K562 (cell line): Measurements from ENCODE around the gene PDGFD. TPM values are rescaled to one million over a fixed set of nuclear protein-coding genes. Genes with fewer than 3 reads are reported as not detected.

Source experiments
- CHD1 ChIP-seq: fragments of 200-600 bp; sonication (generic); IDR thresholded peaks from one replicate; pipeline ENCODE4 v1.6.1; 2012; ENCODE audit warnings: mild to moderate bottlenecking, moderate library complexity, low read length, inconsistent platforms
- CLOCK ChIP-seq: fragments of 250-450 bp; sonication (Bioruptor Pico); IDR thresholded peaks from 2 replicates; pipeline ENCODE4 v1.4.0; 2020; ENCODE audit warnings: mild to moderate bottlenecking, moderate library complexity, borderline replicate concordance
- CUX1 ChIP-seq: fragments of 200-800 bp; sonication (Bioruptor generic); IDR thresholded peaks from 2 replicates; pipeline ENCODE4 v1.6.1; 2016; ENCODE audit warnings: missing genetic modification characterization, missing compliant biosample characterization
- ILK ChIP-seq: fragments of 450-650 bp; IDR thresholded peaks from 2 replicates; pipeline ENCODE4 v1.6.1; 2016; ENCODE audit warnings: missing genetic modification characterization, low read depth, mild to moderate bottlenecking, missing compliant biosample characterization, moderate library complexity, borderline replicate concordance
- LCOR ChIP-seq: sonication (generic); formaldehyde crosslinking; IDR thresholded peaks from 2 replicates; pipeline ENCODE4 v1.8.0; 2022; ENCODE audit warnings: mild to moderate bottlenecking, missing genetic modification reagents
- RFX7 ChIP-seq: fragments of 250-450 bp; sonication (Bioruptor Pico); IDR thresholded peaks from 2 replicates; pipeline ENCODE4 v1.5.1; 2021; ENCODE audit warnings: mild to moderate bottlenecking
- TEAD2 ChIP-seq: fragments of 450-650 bp; IDR thresholded peaks from 2 replicates; pipeline ENCODE4 v1.6.1; 2016; ENCODE audit warnings: missing genetic modification characterization, control low read depth, missing compliant biosample characterization
- TRIM24 ChIP-seq, 2 experiments: fragments of 450-650 bp; IDR thresholded peaks; 2 replicates each; pipeline ENCODE4 v1.6.1; 2016
- WHSC1 ChIP-seq: IDR thresholded peaks from one replicate; pipeline ENCODE4 v1.6.1; 2012; ENCODE audit warnings: low read length, control low read depth, inconsistent platforms
- ZNF512 ChIP-seq: IDR thresholded peaks from 2 replicates; pipeline ENCODE4 v1.6.1; 2016; ENCODE audit warnings: missing genetic modification characterization, missing compliant biosample characterization
- polyA plus RNA-seq, 8 experiments: library from polyadenylated mRNA; depleted of rRNA in 4 of 8; stranded (reverse) in 5 of 8; unstranded in 3 of 8; fragments of >200 nt; fragmentation: Nextera tagmentation in 2 of 8; fragmentation: Illumina TruSeq in 1 of 8; extraction: Ambion mirVana in 2 of 8; extraction: Trizol in 1 of 8; gene quantifications; 2 replicates each; pipeline versions ENCODE4 v1.2.1 to v1.2.3, GENCODE V29; 2011 to 2014; ENCODE audit warnings: inconsistent platforms in 1 of 8, missing spikeins in 1 of 8
- total RNA-seq, 7 experiments: library from RNA; depleted of rRNA in 6 of 7; stranded (reverse); fragments of >200 nt in 6 of 7; fragmentation: Illumina TruSeq in 2 of 7; extraction: Trizol in 2 of 7; gene quantifications; 2 replicates each; pipeline versions ENCODE4 v1.2.1 to v1.2.3, GENCODE V29; 2011 to 2021; ENCODE audit warnings: low replicate concordance in 1 of 7
- TF ChIP-seq, protein P1 (sequence below): IDR thresholded peaks from 3 replicates; pipeline ENCODE4 v1.6.1; 2011; ENCODE audit warnings: borderline replicate concordance, mild to moderate bottlenecking; ENCODE audit not compliant: insufficient read length, insufficient read depth

PDGFD gene
- total and polyA plus RNA-seq, 9 of the 15 experiments (the other 6 are each of a cell fraction or from before 2014, with no cell fraction given) = 0.11 TPM; not detected in 8

DNA sequence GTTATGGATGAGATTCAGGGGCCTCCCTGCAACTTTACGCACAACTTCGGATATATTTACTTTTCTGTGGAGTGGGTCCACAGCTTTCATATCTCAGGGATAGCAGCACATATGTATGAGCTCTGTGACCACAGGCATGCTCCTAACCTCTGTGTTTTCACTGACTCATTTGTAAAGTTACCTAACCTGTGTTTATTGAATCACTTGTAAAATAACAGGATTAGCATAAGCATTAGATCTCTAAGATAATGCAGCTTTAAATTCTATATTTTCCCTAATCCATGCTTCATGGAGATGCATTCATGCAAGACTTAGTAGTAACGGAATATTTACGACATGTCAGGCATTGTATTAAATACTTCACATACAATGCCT lies 175.4 kb downstream of the PDGFD start (continued):
- TF ChIP-seq CUX1 = no peak
- no peak for TF ChIP-seq TRIM24 (IDR thresholded peaks at IDR 0.05)
- no peak for TF ChIP-seq TEAD2
- TF ChIP-seq CHD1 = no peak
- no peak for TF ChIP-seq RFX7 (CRISPR knock-in tag)
- no peak for TF ChIP-seq ILK (tag)
- no peak for TF ChIP-seq CLOCK (CRISPR knock-in tag)
- no peak for TF ChIP-seq LCOR (CRISPR knock-in tag)
- TF ChIP-seq, protein P1, sequence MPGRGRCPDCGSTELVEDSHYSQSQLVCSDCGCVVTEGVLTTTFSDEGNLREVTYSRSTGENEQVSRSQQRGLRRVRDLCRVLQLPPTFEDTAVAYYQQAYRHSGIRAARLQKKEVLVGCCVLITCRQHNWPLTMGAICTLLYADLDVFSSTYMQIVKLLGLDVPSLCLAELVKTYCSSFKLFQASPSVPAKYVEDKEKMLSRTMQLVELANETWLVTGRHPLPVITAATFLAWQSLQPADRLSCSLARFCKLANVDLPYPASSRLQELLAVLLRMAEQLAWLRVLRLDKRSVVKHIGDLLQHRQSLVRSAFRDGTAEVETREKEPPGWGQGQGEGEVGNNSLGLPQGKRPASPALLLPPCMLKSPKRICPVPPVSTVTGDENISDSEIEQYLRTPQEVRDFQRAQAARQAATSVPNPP = no peak
- no peak for TF ChIP-seq ZNF512
- TF ChIP-seq WHSC1 = no peak
